ENCODE measurements around the gene TNFRSF13B.

TNFRSF13B gene

GRCh38 chr17:16953841-16954240, 18.1 kb downstream of the TNFRSF13B start:
- no peak for DNase-seq

GRCh38 chr17:16953347-16953746, 18.6 kb downstream of the TNFRSF13B start:
- no peak for DNase-seq

GRCh38 chr17:16952401-16952800, 19.5 kb downstream of the TNFRSF13B start:
- no peak for DNase-seq

GRCh38 chr17:16950488-16950887, 21.4 kb downstream of the TNFRSF13B start:
- no peak for DNase-seq

- no peak for DNase-seq
These were observed 23.1 kb downstream of the TNFRSF13B start for GRCh38 chr17:16948587-16949376.

GRCh38 chr17:16947470-16947869, 24.4 kb downstream of the TNFRSF13B start:
- DNase-seq = no peak

GRCh38 chr17:16945663-16946218, 26.2 kb downstream of the TNFRSF13B start:
- no peak for DNase-seq

GRCh38 chr17:16945136-16945482, 26.8 kb downstream of the TNFRSF13B start:
- no peak for DNase-seq

GRCh38 chr17:16944334-16945135, 27.4 kb downstream of the TNFRSF13B start:
- DNase-seq = no peak

GRCh38 chr17:16943541-16944333, 28.2 kb downstream of the TNFRSF13B start:
- DNase-seq = no peak

- no peak for DNase-seq
These were observed 28.9 kb downstream of the TNFRSF13B start for GRCh38 chr17:16943032-16943352.

GRCh38 chr17:16942141-16943031, 29.5 kb downstream of the TNFRSF13B start:
- DNase-seq = no peak

- no peak for DNase-seq
These were observed 30.6 kb downstream of the TNFRSF13B start for GRCh38 chr17:16941072-16942036.

GRCh38 chr17:16940116-16940881, 31.6 kb downstream of the TNFRSF13B start:
- DNase-seq = no peak

GRCh38 chr17:16939606-16940115, 32.3 kb downstream of the TNFRSF13B start:
- DNase-seq = no peak

- DNase-seq = no peak
These were observed 32.7 kb downstream of the TNFRSF13B start for GRCh38 chr17:16939208-16939576.

GRCh38 chr17:16938496-16939207, 33.3 kb downstream of the TNFRSF13B start:
- no peak for DNase-seq

- no peak for DNase-seq
These were observed 33.9 kb downstream of the TNFRSF13B start for GRCh38 chr17:16938031-16938430.

- DNase-seq = no peak
These were observed 34.5 kb downstream of the TNFRSF13B start for GRCh38 chr17:16937431-16937830.

All from stimulated activated CD4-positive, alpha-beta T cell treated with anti-CD3 and anti-CD28 coated beads, Interleukin-2, amount 100 ng/mL, for 24 hours (primary cell).